HG03066 (cell line): Measurements from ENCODE around the gene SNRPA.
"Not testable (repeated sequence)": the region's sequence is repeated elsewhere in the genome, so short reads cannot be mapped to it uniquely, and the experiment has no call there.

ENCODE experiments used
- ATAC-seq: cut with Tn5 transposase; IDR thresholded peaks from one replicate; pipeline ENCODE4 v1.9.1; 2021; ENCODE audit warnings: low read depth; ENCODE audit not compliant: unreplicated experiment

SNRPA gene

GRCh38 chr19:40810160-40810559, 59.2 kb downstream of the SNRPA start:
- no peak for ATAC-seq

GRCh38 chr19:40810649-40811408, 59.8 kb downstream of the SNRPA start:
- peak; percentile 68 for ATAC-seq

GRCh38 chr19:40811478-40812341, 60.7 kb downstream of the SNRPA start:
- ATAC-seq, result no peak

DNA sequence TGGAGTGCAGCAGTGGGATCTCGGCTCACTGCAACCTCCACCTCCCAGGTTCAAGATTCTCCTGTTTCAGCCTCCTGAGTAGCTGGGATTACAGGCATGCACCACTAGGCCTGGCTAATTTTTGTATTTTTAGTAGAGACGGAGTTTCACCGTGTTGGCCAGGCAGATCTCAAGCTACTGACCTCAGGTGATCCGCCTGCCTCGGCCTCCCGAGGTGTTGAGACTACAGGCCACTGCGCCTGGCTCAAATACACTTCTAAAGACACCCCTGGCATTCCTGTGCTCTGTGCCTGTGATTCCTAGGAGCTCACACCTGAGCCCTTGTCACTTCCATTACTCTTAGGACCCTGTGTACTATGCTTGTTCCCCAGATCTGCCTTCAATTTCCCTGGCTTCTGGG, 61.6 kb downstream of the SNRPA start:
- ATAC-seq, result not testable (repeated sequence)

- ATAC-seq, result no peak
Measured at GRCh38 chr19:40813182-40813581, 62.2 kb downstream of the SNRPA start.
